Measurements from ENCODE around the gene VIP.

The VIP gene

GRCh38 chr6:152720974-152721373 is 29.6 kb upstream of the VIP start:
- H2BK15ac ChIP-seq (replicated peaks; ENCODE audit: low read depth) = no peak overlapping the region
- no peaks in the 10 kb centered on the region for H3K79me2 ChIP-seq (ENCODE audit: control insufficient read depth, insufficient read depth, low read length)
- no peak overlapping the region for H3K4me3 ChIP-seq (ENCODE audit: low read length)
- no peaks in the 10 kb centered on the region for H3K79me1 ChIP-seq (ENCODE audit: low read length)
- H3K36me3 ChIP-seq (ENCODE audit: control insufficient read depth, insufficient read depth, low read length) = no peaks in the 10 kb centered on the region
- no peak overlapping the region for H4K5ac ChIP-seq (ENCODE audit: low read length)
- H3K4me2 ChIP-seq (ENCODE audit: low read length) = no peak overlapping the region
- DNase-seq = no peak
- no peak overlapping the region for H3K4ac ChIP-seq (ENCODE audit: low read depth, low read length)
- no peaks in the 10 kb centered on the region for H3K27me3 ChIP-seq (ENCODE audit: insufficient read depth, low read length, poor library complexity)
- H4K8ac ChIP-seq (ENCODE audit: low read depth, low read length) = no peak overlapping the region
- no peak overlapping the region for H3K56ac ChIP-seq (ENCODE audit: low read length)
- H2BK120ac ChIP-seq (ENCODE audit: low read depth, low read length) = no peak overlapping the region
- H3K27ac ChIP-seq (ENCODE audit: low read depth, low read length) = no peak overlapping the region
- no peaks in the 10 kb centered on the region for H3K4me1 ChIP-seq (ENCODE audit: control insufficient read depth, low read depth, low read length)
- WGBS (ENCODE audit: extremely low coverage, insufficient coverage, low lambda C conversion rate) = no CpG with 5 or more reads among the region's 3 CpGs
- H3K23ac ChIP-seq (ENCODE audit: low read length) = no peak overlapping the region
- H2AK5ac ChIP-seq (ENCODE audit: low read length) = no peak overlapping the region
- H3K9ac ChIP-seq (ENCODE audit: low read length) = no peak overlapping the region
- H3K18ac ChIP-seq (ENCODE audit: low read length) = no peak overlapping the region
- no peak overlapping the region for H2BK5ac ChIP-seq (ENCODE audit: low read length)

GRCh38 chr6:152721956-152722355 is 28.6 kb upstream of the VIP start:
- no peaks in the 10 kb centered on the region for H3K36me3 ChIP-seq (ENCODE audit: control insufficient read depth, insufficient read depth, low read length)
- no peak overlapping the region for H3K4me2 ChIP-seq (ENCODE audit: low read length)
- no CpG with 5 or more reads among the region's 4 CpGs for WGBS (ENCODE audit: extremely low coverage, insufficient coverage, low lambda C conversion rate)

GRCh38 chr6:152723398-152723797 is 27.2 kb upstream of the VIP start:
- H3K27me3 ChIP-seq (ENCODE audit: insufficient read depth, low read length, poor library complexity) = no peaks in the 10 kb centered on the region
- no peaks in the 10 kb centered on the region for H3K79me2 ChIP-seq (ENCODE audit: control insufficient read depth, insufficient read depth, low read length)
- no peak overlapping the region for H3K27ac ChIP-seq (ENCODE audit: low read depth, low read length)
- H3K23ac ChIP-seq (ENCODE audit: low read length) = no peak overlapping the region
- no peak overlapping the region for H3K4me3 ChIP-seq (ENCODE audit: low read length)
- no peak overlapping the region for H4K8ac ChIP-seq (ENCODE audit: low read depth, low read length)
- no peak overlapping the region for H3K56ac ChIP-seq (ENCODE audit: low read length)
- no peak overlapping the region for H3K18ac ChIP-seq (ENCODE audit: low read length)
- H2AK5ac ChIP-seq (ENCODE audit: low read length) = no peak overlapping the region
- no peaks in the 10 kb centered on the region for H3K4me1 ChIP-seq (ENCODE audit: control insufficient read depth, low read depth, low read length)
- no peak overlapping the region for H2BK120ac ChIP-seq (ENCODE audit: low read depth, low read length)
- H3K36me3 ChIP-seq (ENCODE audit: control insufficient read depth, insufficient read depth, low read length) = no peaks in the 10 kb centered on the region
- WGBS (ENCODE audit: extremely low coverage, insufficient coverage, low lambda C conversion rate) = no CpG with 5 or more reads among the region's 1 CpG
- no peak for DNase-seq
- H3K79me1 ChIP-seq (ENCODE audit: low read length) = no peaks in the 10 kb centered on the region
- no peak overlapping the region for H3K9ac ChIP-seq (ENCODE audit: low read length)
- no peak overlapping the region for H2BK5ac ChIP-seq (ENCODE audit: low read length)
- no peak overlapping the region for H3K4ac ChIP-seq (ENCODE audit: low read depth, low read length)
- H4K5ac ChIP-seq (ENCODE audit: low read length) = no peak overlapping the region
- no peak overlapping the region for H3K4me2 ChIP-seq (ENCODE audit: low read length)
- H2BK15ac ChIP-seq (replicated peaks; ENCODE audit: low read depth) = no peak overlapping the region

More at GRCh38 chr6:152721956-152722355, 28.6 kb upstream of the VIP start:
- H3K79me1 ChIP-seq (ENCODE audit: low read length) = no peaks in the 10 kb centered on the region
- no peak overlapping the region for H3K4ac ChIP-seq (ENCODE audit: low read depth, low read length)
- no peaks in the 10 kb centered on the region for H3K27me3 ChIP-seq (ENCODE audit: insufficient read depth, low read length, poor library complexity)
- no peaks in the 10 kb centered on the region for H3K79me2 ChIP-seq (ENCODE audit: control insufficient read depth, insufficient read depth, low read length)
- H2BK15ac ChIP-seq (replicated peaks; ENCODE audit: low read depth) = no peak overlapping the region
- H4K5ac ChIP-seq (ENCODE audit: low read length) = no peak overlapping the region
- H3K4me3 ChIP-seq (ENCODE audit: low read length) = no peak overlapping the region
- H2BK120ac ChIP-seq (ENCODE audit: low read depth, low read length) = no peak overlapping the region
- no peaks in the 10 kb centered on the region for H3K4me1 ChIP-seq (ENCODE audit: control insufficient read depth, low read depth, low read length)
- DNase-seq = no peak
- no peak overlapping the region for H2AK5ac ChIP-seq (ENCODE audit: low read length)
- H3K23ac ChIP-seq (ENCODE audit: low read length) = no peak overlapping the region
- H2BK5ac ChIP-seq (ENCODE audit: low read length) = no peak overlapping the region
- no peak overlapping the region for H3K56ac ChIP-seq (ENCODE audit: low read length)
- H3K27ac ChIP-seq (ENCODE audit: low read depth, low read length) = no peak overlapping the region
- no peak overlapping the region for H4K8ac ChIP-seq (ENCODE audit: low read depth, low read length)
- H3K9ac ChIP-seq (ENCODE audit: low read length) = no peak overlapping the region
- H3K18ac ChIP-seq (ENCODE audit: low read length) = no peak overlapping the region

GRCh38 chr6:152726313-152726712 is 24.3 kb upstream of the VIP start:
- H3K4me3 ChIP-seq (ENCODE audit: low read length) = no peak overlapping the region
- no peaks in the 10 kb centered on the region for H3K4me1 ChIP-seq (ENCODE audit: control insufficient read depth, low read depth, low read length)
- H2BK120ac ChIP-seq (ENCODE audit: low read depth, low read length) = no peak overlapping the region
- no peak overlapping the region for H3K9ac ChIP-seq (ENCODE audit: low read length)
- H3K79me1 ChIP-seq (ENCODE audit: low read length) = no peaks in the 10 kb centered on the region
- H3K23ac ChIP-seq (ENCODE audit: low read length) = no peak overlapping the region
- no peaks in the 10 kb centered on the region for H3K36me3 ChIP-seq (ENCODE audit: control insufficient read depth, insufficient read depth, low read length)
- H3K79me2 ChIP-seq (ENCODE audit: control insufficient read depth, insufficient read depth, low read length) = no peaks in the 10 kb centered on the region
- no peak overlapping the region for H4K5ac ChIP-seq (ENCODE audit: low read length)
- no peak for DNase-seq
- WGBS (ENCODE audit: extremely low coverage, insufficient coverage, low lambda C conversion rate) = no CpG with 5 or more reads among the region's 4 CpGs
- H3K27me3 ChIP-seq (ENCODE audit: insufficient read depth, low read length, poor library complexity) = no peaks in the 10 kb centered on the region
- H3K4ac ChIP-seq (ENCODE audit: low read depth, low read length) = no peak overlapping the region
- no peak overlapping the region for H2AK5ac ChIP-seq (ENCODE audit: low read length)
- H2BK5ac ChIP-seq (ENCODE audit: low read length) = no peak overlapping the region
- no peak overlapping the region for H3K18ac ChIP-seq (ENCODE audit: low read length)
- H3K56ac ChIP-seq (ENCODE audit: low read length) = no peak overlapping the region
- H2BK15ac ChIP-seq (replicated peaks; ENCODE audit: low read depth) = no peak overlapping the region
- H4K8ac ChIP-seq (ENCODE audit: low read depth, low read length) = no peak overlapping the region
- no peak overlapping the region for H3K27ac ChIP-seq (ENCODE audit: low read depth, low read length)
- no peak overlapping the region for H3K4me2 ChIP-seq (ENCODE audit: low read length)

- Histone ChIP-seq H3K27me3 (ENCODE audit: insufficient read depth, low read length, poor library complexity) (no peaks in the 10 kb centered on the region), H3K4me3 (ENCODE audit: low read length) (no peak overlapping the region), H3K4me1 (ENCODE audit: control insufficient read depth, low read depth, low read length) (no peaks in the 10 kb centered on the region), H2BK15ac (replicated peaks; ENCODE audit: low read depth) (no peak overlapping the region), H3K79me2 (ENCODE audit: control insufficient read depth, insufficient read depth, low read length) (no peaks in the 10 kb centered on the region), H2BK120ac (ENCODE audit: low read depth, low read length) (no peak overlapping the region), H3K9ac (ENCODE audit: low read length) (no peak overlapping the region), H2AK5ac (ENCODE audit: low read length) (no peak overlapping the region), H2BK5ac (ENCODE audit: low read length) (no peak overlapping the region), H4K5ac (ENCODE audit: low read length) (no peak overlapping the region), H3K4ac (ENCODE audit: low read depth, low read length) (no peak overlapping the region), H3K18ac (ENCODE audit: low read length) (no peak overlapping the region), H3K56ac (ENCODE audit: low read length) (no peak overlapping the region), H3K36me3 (ENCODE audit: control insufficient read depth, insufficient read depth, low read length) (no peaks in the 10 kb centered on the region), H3K79me1 (ENCODE audit: low read length) (no peaks in the 10 kb centered on the region), H3K4me2 (ENCODE audit: low read length) (no peak overlapping the region), H3K27ac (ENCODE audit: low read depth, low read length) (no peak overlapping the region), H3K23ac (ENCODE audit: low read length) (no peak overlapping the region), H4K8ac (ENCODE audit: low read depth, low read length) (no peak overlapping the region)
- no CpG with 5 or more reads among the region's 3 CpGs for WGBS (ENCODE audit: extremely low coverage, insufficient coverage, low lambda C conversion rate)
- peak; percentile 43 for DNase-seq
Observed at GRCh38 chr6:152727507-152727906, 23.1 kb upstream of the VIP start.

- Histone ChIP-seq H2AK5ac (ENCODE audit: low read length) (no peak overlapping the region), H3K4me2 (ENCODE audit: low read length) (no peak overlapping the region), H3K23ac (ENCODE audit: low read length) (no peak overlapping the region), H3K27me3 (ENCODE audit: insufficient read depth, low read length, poor library complexity) (no peaks in the 10 kb centered on the region), H3K27ac (ENCODE audit: low read depth, low read length) (no peak overlapping the region), H4K5ac (ENCODE audit: low read length) (no peak overlapping the region), H3K4me1 (ENCODE audit: control insufficient read depth, low read depth, low read length) (no peaks in the 10 kb centered on the region), H2BK120ac (ENCODE audit: low read depth, low read length) (no peak overlapping the region), H3K36me3 (ENCODE audit: control insufficient read depth, insufficient read depth, low read length) (no peaks in the 10 kb centered on the region), H2BK15ac (replicated peaks; ENCODE audit: low read depth) (no peak overlapping the region), H3K18ac (ENCODE audit: low read length) (no peak overlapping the region), H2BK5ac (ENCODE audit: low read length) (no peak overlapping the region), H4K8ac (ENCODE audit: low read depth, low read length) (no peak overlapping the region), H3K4ac (ENCODE audit: low read depth, low read length) (no peak overlapping the region), H3K9ac (ENCODE audit: low read length) (no peak overlapping the region), H3K56ac (ENCODE audit: low read length) (no peak overlapping the region), H3K79me2 (ENCODE audit: control insufficient read depth, insufficient read depth, low read length) (no peaks in the 10 kb centered on the region), H3K79me1 (ENCODE audit: low read length) (no peaks in the 10 kb centered on the region), H3K4me3 (ENCODE audit: low read length) (no peak overlapping the region)
- DNase-seq = no peak
- WGBS (ENCODE audit: extremely low coverage, insufficient coverage, low lambda C conversion rate) = no CpG with 5 or more reads among the region's 2 CpGs
Observed at GRCh38 chr6:152734630-152735029, 16.0 kb upstream of the VIP start.

All from mesendoderm (in vitro differentiated cells).